CD4-positive, alpha-beta T cell treated with Interferon alpha-2 for 1 hour (primary cell): ENCODE measurements around the gene TMEM247.

ENCODE experiments used
- DNase-seq, 2 donors: peaks; one replicate each; pipeline ENCODE4 v3.0.0-alpha.2; 2020 to 2022

Gene TMEM247

DNA sequence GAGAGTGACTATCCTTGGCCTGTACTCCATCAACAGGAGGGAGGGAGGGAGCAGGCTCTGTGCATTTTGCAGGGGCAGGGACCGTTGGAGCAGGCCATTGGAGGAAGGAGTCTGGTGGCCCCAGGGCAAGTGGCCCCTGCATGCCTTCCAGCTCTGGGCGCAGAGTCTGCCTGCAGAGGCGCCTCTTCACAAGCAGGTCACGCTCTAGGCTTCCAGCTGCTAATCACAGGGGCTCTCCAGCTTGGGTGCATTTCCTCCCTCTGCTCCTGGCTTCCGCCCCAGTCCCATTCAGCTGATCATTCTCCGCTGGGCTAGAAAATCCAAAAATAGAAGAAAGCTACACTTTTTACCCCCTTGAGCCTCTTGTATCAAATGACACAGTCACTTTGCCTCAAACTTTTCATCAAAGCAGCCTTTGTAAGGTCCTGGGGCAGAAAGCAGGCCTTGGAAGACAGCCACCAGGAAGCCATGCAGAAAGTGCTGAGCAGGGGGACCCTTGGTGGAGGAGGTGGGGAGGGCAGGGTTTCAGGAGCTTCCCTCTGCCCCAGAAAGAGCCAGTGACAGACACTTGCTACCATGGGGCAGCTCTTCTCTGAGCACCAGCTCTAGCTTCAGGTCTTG is 11.3 kb downstream of the TMEM247 start:
- peak in 1 of 2 donors; percentile 5 for DNase-seq

DNA sequence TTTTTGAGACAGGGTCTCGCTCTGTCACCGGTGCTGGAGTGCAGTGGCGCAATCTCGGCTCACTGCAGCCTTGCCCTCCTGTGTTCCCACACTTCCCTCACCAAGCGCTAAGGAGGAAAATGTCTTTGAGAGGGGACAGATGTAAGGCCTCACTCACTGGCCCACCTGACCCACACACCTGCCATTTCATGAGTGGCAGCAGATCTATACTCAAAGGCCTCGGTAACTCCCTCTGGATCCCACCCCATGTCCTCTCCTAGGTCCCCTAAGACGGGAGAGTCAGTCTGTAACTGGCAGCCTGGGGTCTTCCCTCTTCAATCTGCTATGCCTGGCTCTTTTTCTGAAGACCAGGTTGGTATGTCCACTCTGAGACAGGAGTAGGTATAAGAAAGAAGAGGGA is 12.9 kb downstream of the TMEM247 start:
- no peak for DNase-seq

DNA sequence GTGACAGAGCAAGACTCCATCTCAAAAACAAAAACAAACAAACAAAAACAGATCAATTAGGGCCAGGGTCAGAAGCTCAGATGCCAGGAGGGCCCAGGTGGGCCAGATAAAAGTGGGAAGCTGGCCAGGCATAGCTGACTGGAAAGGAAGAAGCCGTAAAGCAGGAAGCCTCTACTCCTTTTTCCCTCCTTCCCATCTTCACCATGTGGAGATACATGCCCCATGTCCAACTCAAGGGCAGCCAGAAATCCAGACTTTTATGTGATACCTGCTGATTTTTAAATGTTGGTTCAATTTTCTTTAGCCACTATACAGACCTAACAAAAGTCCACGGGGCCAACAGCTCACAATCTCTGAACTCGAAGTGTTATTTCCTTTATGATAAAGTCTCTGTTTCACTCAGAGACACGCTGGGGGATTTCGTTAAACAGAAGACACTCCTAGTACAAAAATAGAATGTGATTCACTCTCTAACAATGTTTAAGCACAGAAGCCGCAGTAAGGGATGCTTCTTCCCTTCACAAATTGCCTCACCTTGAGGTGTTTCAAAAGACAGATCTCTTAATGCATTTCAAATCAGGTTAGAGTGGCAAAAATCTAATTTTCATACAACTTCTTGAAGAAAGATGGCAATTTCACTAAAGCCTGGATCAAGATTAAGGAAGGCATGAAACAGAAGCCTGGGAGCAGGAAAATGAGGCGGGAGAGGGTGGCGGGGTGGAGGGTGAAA is 14.0 kb downstream of the TMEM247 start:
- no peak for DNase-seq

DNA sequence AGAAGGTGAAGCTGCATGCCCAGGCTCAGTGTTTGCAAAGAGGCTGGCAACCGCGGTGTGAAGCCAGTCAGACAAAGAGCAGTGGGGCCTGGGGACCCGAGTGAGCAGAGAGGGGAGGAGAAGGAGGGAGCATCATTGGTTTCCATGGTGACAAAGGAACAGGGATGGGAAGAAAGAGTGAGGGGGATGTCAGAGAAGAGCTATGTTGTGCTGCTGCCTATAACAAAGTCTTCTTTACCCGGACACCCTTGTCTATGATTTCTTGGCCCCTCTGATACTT is 14.5 kb downstream of the TMEM247 start:
- DNase-seq, result no peak

DNA sequence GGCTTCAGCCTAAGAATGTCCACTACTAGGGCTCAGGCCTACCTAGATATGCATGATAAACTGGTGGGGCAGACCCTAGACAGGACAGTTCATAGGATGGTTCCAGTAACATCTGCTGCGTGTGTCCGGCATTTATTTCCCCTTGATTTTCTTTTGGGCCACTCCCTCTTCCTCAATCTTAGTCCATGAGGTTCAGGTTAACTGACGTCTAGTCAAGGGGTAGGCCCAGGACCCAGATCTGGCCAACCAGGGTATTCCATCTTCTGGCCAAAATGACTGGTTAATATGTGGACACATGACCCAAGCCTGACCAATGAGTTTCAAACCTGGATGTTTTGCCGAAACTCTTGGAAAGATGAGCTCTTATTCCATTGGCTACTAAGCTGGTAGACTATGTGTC is 15.2 kb downstream of the TMEM247 start:
- DNase-seq, result no peak

DNA sequence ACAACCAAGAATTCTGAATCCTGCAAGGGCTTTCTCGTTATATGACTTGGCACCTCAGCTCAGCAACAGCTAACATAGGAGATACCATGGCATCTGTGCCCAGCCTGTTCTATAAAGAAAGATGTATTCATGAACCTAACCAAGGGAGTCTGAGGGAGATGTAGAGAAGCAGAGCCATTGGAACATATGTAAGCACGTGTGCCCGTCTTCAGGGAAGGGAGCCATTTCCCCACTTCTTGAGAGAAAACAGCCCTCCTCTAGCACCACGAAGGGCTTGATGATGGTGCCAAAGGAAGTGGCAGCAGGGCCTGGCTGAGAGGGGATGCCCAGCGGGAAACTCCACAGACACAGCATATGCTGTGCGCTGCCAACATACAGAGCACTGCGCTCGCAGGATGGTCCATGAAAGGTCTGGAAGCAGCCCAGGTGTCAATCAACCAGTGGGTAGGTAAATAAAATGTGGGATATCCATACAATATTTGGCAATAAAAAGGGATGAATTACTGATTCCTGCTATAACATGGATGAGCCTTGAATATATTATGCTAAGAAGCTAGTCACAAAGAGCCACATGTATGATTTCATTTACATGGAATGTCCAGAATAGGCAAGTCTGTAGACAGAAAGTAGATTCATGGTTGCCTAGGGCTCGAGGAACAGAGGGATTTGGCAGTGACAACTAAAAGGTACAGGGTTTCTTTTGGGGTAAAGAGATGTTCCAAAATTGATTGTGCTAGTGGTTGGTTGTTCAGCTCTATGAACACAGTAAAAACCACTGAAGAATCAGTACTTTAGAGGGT is 16.1 kb downstream of the TMEM247 start:
- no peak for DNase-seq

DNA sequence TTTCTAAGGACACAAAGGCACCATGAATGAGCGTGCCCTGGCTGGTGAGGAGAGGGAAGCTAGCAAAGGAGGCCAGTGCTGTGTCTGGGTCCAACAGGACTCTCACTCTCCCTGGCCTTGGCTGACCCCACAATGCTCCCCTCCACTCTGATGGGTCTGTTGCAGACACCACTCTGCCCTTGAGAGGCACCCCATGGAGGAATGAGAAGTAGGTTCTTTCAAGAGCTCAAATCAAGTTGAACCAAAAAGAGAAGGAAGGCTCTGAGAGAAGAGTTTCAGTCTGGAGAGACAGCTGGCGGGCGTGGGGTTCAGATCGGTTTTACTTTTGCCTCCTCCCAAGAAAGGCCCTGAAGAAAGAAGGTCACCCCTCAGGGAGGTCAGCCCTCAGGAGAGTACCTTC is 18.4 kb downstream of the TMEM247 start:
- no peak for DNase-seq

DNA sequence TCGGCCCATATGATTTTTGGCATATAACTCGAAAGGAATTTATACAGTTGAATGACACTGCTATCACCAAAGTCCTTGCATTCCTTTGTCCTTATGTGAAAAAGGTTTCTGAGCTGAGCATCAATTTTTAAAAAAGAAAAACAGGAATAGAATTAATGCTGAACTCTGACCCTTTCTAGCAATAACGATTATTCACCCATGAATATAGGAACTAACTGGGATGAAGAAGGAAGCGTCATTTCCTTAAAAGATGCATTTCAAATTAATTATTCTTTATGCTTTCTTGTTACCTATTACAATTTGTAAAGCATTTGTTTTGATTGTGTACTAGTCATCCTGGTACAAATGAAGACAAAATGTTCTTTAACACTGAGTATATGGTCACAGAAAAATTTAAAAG is 19.3 kb downstream of the TMEM247 start:
- DNase-seq, result no peak

DNA sequence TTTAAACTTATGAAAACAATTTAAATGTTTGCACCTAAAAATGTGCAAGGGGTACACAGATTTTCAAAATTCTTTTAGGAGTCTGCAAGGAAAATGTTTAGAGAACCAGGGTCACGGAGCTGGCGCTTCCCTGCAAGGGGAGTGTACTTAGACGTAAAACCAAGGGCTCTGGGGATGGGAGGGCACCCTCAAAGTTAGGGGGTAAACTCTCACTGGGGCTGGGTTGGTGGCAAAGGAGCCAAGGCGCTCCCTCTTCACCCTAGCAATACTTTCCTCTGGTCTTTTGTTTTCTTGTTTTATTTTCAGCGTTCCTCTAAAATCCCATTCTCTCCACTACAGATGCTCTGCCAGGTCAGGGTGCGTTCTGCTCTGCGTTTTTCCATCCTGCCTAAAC is 20.0 kb downstream of the TMEM247 start:
- DNase-seq, result no peak

DNA sequence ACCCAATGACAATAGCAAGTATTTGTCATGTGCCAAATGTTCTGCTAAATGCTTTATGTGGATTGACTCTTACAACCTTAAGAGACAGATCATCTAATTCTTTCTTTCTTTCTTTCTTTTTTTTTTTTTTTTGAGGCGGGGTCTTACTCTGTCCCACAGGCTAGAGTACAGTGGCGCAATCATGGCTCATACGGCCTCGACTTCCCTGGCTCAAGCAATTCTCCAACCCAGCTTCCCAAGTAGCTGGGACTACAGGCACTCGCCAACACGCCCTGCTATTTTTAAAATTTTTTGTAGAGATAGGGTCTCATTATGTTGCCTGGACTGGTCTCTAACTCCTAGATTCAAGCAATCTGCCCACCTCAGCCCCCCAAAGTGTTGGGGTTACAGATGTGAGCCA is 21.4 kb downstream of the TMEM247 start:
- no peak for DNase-seq

DNA sequence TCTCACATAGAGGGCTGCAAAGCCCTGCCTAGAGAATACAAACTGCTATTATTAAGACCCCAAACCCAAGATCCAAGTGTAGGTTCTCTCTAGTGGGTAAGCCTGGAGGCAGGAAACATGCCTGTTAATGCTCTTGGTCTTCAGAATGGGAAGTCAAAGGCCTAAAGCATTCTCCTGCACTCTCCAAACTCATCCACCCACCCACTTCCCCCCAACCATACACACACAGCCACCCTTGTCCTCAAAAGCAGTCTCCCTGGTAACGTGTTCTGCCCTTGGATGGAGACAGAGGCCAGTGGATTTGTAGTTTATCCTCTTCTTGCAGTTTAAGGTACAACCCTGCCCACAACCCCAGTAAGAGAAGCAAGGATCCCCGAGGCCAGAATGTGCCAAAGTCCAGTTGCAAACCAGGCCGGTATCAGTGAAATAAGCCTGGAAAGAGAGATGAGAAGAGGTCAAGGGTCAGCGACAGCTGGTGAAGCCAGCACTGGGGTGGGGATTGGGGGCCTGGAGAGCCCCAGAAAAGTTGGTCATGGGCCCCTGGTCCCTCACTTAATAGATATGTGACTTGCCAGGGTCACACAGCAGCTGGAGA is 23.0 kb downstream of the TMEM247 start:
- DNase-seq, result no peak

DNA sequence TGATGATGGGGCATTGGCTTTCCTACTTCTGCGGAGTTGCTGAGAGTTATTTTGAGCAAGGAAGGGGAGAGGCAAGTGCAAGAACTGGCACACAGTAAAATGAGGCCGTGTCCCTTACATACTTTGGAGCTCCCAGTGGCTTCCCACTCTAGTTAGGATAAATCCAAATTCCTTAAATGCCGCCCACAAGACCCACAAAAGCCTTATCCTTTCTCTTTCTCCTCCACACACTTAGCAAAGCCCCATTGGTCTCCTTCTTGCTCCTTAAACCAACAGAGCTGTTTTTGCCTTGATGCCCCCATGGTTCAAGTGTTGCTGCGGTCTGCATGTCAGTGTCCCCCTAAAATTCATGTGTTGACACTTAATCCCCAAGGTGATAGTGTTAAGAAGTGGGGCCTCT is 24.3 kb downstream of the TMEM247 start:
- no peak for DNase-seq

DNA sequence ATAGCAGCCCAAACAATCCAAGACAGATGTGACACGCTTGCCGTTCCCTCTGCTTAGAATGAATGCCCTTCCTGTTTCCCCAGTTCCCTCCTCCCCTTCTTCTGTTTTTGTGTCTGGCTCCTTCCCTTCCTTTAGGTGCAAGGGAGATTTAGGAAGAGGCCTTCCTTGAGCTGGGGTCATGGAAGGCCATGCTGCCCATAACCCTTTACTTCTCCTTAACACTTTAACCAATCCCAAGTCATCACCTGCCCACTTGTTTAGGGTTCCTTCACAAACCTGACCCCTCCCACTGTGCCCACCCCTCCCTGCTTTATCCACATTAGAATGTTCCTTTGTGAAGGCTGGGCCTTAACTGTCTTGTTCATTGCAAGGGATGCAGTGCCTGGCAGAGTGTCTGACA is 24.9 kb downstream of the TMEM247 start:
- no peak for DNase-seq

DNA sequence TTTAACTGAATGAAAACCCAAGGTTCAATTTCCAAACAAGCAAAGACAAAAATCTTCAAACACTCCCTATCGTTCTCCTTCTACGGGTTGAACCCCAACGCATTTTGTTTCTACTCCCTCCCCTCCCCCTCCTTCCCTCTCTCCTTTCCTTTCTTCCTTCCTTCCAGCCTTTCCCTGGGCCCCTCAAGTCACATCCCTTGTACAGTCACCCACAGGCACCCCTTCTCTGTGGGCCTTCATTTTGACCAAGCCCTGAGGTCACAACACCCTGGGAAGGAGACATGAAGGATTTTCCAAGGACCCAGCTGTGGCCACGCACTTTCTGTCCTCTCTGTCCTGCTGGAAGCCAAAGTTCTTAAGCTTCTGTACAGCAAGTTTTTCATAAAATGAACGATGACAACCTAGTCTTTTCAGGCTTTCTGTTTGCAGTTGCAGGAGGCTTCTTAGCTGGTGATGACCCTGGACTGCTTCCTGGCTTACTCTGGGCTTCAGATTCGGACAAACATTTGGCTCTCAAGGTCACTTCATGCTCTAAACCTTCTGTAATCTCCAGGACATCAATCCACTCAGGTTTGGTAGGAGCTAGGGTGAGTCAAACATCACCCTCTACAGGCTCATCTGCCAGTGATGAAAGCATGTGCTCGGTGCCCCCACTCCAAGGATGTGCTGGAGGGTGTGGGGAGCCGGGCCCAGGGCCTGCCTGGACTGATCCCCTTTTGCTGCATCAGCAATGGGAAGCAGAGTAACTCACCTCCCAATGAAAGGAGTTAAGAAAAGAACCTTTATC is 25.5 kb downstream of the TMEM247 start:
- DNase-seq, result no peak

DNA sequence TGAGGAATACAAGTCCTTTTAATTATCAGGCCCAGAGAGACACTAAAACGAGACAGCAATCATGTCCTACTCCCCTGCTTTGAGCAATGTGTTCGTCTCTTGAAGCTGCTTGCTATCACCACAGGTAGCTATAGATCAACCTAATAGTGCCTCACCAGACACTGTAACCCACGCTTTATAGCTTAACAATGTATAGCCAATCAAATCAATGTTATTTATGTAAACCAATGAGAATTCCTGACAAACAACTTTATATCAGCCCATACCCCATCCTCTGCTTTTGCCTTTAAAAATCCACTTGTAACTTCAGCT is 26.1 kb downstream of the TMEM247 start:
- no peak for DNase-seq

DNA sequence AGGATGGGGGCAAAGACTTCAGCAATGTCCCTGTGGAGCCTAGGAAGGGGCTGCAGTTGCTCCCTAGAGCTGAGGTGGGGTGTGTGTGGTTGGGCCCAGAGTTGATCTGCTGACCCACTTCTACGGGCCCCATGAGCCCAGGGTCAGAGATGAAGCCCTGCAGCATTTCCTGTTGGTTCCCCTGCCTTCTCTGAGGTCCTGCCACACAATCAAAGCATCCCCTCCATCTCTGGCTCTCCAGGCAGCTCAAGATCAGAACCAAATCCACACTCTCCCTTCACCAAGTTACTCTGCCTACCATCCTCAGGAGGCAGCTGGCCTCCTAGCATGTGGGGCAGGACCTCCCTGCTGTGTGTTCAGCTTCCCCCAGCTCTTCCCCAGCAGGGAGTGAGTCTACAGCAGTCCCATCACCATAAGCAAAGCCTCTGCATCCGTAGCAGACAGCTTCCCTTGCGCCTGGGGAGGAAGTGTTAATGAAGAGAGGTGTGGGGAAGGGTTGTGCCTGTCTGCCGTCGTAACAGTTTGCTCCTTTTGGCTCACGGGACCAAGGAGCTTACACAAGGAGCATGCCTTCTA is 26.9 kb downstream of the TMEM247 start:
- no peak for DNase-seq

DNA sequence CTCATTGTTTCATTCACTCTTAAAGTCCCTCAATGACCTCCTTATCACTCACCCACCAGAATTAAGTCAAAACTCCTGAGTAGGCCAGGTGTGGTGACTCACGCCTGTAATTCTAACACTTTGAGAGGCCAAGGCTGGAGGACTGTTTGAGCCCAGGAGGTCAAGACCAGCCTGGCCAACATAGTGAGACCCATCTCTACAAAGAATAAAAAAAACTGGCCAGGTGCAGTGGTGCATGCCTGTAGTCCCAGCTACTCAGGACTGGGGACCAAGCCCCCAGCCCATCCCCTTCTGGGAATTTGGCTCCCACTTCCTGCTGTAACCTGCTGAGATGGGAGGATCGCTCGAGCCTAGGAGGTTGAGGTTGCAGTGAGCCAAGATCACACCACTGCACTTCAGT is 28.9 kb downstream of the TMEM247 start:
- DNase-seq, result no peak

DNA sequence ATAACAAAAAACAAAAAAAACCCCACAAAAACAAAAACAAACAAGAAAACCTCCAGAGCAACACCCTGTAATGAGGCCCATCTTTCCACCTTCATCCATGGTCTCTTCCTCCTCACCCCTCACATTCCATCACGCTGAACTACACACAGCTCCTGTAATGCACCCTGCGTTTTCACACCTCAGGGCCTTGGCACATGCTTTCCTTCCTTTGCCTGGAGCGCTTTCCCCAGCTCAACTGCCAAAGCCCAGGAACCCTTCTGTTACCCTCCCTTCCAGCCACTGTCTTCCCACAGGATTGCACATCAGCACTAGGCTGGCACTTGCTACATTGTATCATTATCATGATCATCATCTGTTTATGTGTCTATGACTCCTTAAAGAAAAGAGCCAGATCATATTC is 29.4 kb downstream of the TMEM247 start:
- no peak for DNase-seq

DNA sequence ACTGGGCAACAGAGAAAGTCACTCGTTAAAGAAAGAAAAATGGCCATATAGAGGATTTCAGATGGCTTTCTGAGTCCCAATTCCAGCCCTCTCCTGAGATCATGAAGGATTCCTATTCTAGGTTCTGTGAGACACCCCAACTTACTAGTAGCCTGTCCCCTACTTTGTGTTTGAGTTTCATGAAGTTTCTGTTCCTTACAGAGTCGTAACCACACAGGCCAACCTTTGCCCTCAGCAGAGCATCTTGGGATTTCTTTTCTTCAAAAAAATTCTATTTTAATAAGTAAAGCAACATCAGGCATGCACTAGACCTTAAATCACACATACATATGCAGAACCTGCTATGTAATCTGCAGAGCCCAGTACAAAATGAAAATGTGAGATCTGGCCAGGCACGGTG is 30.4 kb downstream of the TMEM247 start:
- no peak for DNase-seq

DNA sequence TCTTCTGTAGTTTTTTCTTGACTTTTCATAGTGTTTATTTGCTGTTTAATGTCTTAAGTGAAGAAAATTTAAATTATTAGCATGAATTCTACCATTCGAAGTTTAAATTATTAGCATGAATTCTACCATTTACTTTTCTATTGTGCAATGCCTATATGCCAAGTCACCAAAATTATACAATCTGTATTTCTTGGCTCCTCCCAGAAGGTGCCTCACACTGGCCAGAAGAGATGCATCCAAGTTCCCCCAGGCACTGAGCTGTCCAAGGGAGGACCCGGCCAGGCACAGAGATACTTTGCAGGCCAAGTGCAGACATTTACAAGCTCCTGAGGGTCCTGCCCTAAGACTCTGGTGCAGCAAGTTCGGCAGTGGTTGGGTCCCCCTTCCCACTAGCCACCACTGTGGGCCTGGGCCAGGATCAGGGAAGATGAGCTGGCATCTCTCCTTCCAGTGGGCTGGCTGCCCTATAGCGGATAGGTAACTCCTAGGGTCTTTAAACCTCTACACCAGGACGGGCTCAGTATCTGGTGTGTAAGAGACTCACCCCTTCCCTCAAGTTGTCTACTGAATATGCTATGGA is 31.3 kb downstream of the TMEM247 start:
- no peak for DNase-seq

DNA sequence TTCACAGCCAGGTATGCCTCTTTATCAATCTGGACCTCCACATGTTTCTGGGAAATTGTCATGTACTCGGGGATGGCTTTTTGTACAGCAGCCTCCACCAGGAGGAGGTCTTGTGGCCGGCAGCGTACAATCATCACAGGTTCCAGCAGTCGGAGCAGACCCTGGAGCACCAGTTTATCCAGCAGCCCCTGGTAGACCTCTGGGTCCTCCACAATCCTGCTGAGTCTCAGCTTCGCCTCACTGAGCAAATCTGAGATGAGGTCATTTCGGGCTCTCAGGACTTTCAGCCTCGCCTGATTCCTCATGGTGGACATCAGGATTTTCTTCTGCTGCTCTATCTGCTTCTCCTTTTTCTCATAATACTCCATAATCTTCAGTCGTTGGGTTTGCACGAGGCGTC is 32.8 kb downstream of the TMEM247 start:
- no peak for DNase-seq

DNA sequence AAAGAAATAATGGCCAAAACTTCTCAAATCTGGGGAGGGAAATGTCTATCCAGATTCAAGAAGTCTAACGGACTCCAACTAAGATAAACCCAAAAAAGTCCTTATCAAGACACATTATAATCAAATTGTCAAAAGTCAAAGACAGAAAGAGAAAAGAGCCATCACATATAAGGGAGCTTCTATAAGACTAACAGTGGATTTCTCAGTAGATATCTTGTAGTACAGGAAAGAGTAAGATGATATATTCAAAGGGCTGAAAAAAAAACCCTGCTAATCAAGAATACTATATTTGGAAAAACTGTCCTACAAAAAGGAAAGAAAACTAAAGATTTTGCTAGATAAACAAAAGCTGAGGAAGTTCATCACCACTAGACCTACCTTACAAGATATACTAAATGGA is 35.4 kb downstream of the TMEM247 start:
- no peak for DNase-seq

DNA sequence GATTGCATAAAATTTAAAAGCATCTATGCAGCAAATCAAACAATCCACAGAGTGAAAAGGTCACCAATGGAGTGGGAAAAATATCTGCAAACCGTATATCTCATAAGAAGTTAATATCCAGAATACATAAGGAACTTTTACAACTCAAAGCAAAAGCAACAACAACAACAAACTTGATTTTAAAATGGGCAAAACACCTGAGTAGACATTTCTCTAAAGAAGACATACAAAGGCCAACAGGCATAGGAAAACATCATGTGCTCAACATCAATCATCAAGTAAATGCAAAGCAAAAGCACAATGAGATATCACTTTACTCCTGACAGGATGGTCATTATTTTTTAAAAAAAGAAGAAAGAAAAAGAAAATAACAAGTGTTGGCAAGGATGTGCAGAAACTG is 38.1 kb downstream of the TMEM247 start:
- no peak for DNase-seq
